Measurements from ENCODE around the gene NUCKS1.

Gene NUCKS1

GRCh38 chr1:205750138-205751035 lies at the start of gene NUCKS1:
TSS of gene NUCKS1 (minus strand) at chr1:205750182. CDS start at chr1:205749973, 209 bp downstream.
- DNase-seq: peak; percentile 93

- DNase-seq: no peak
Measured at GRCh38 chr1:205798577-205798976, 48.6 kb upstream of the NUCKS1 start.

- DNase-seq: no peak
Measured at GRCh38 chr1:205797168-205797567, 47.2 kb upstream of the NUCKS1 start.

GRCh38 chr1:205794011-205794730 lies 44.2 kb upstream of the NUCKS1 start:
- no peak for DNase-seq

- DNase-seq: no peak
Measured at GRCh38 chr1:205792961-205793673, 43.1 kb upstream of the NUCKS1 start.

- DNase-seq: no peak
Measured at GRCh38 chr1:205792481-205792881, 42.5 kb upstream of the NUCKS1 start.

- DNase-seq: peak; percentile 57
Measured at GRCh38 chr1:205791568-205792180, 41.7 kb upstream of the NUCKS1 start.

GRCh38 chr1:205787287-205787916 lies 37.4 kb upstream of the NUCKS1 start:
- DNase-seq: no peak

- DNase-seq: no peak
Measured at GRCh38 chr1:205786601-205787000, 36.6 kb upstream of the NUCKS1 start.

- no peak for DNase-seq
Measured at GRCh38 chr1:205785446-205785845, 35.5 kb upstream of the NUCKS1 start.

GRCh38 chr1:205783904-205784303 lies 33.9 kb upstream of the NUCKS1 start:
- no peak for DNase-seq

- no peak for DNase-seq
Measured at GRCh38 chr1:205783433-205783795, 33.4 kb upstream of the NUCKS1 start.

- no peak for DNase-seq
Measured at GRCh38 chr1:205782627-205783432, 32.8 kb upstream of the NUCKS1 start.

GRCh38 chr1:205780335-205780734 lies 30.4 kb upstream of the NUCKS1 start:
- DNase-seq: no peak

- DNase-seq: no peak
Measured at GRCh38 chr1:205777994-205778393, 28.0 kb upstream of the NUCKS1 start.

- no peak for DNase-seq
Measured at GRCh38 chr1:205775717-205776056, 25.7 kb upstream of the NUCKS1 start.

- peak; percentile 77 for DNase-seq
Measured at GRCh38 chr1:205775015-205775716, 25.2 kb upstream of the NUCKS1 start, which contains the start of gene RAB29. TSS of gene RAB29 (minus strand) at chr1:205775482. CDS start at chr1:205774956, 526 bp downstream.

GRCh38 chr1:205774198-205775014 lies 24.4 kb upstream of the NUCKS1 start:
- peak; percentile 27 for DNase-seq

GRCh38 chr1:205772607-205773032 lies 22.6 kb upstream of the NUCKS1 start:
- no peak for DNase-seq

- no peak for DNase-seq
Measured at GRCh38 chr1:205770618-205771017, 20.6 kb upstream of the NUCKS1 start.

Measured in stimulated activated CD4-positive, alpha-beta T cell treated with anti-CD3 and anti-CD28 coated beads, Interleukin-4, amount 100 ng/mL, for 1 hour (primary cell).